WTC11 (cell line): ENCODE data around the gene CHD6. TPM values are rescaled to one million over a fixed set of nuclear protein-coding genes. Genes with fewer than 3 reads are reported as not detected.

Experiments used
- ATAC-seq: fragments of 200-7000 bp; cut with Tn5 transposase; 2 replicates; pipeline ENCODE4 v1.10.0; 2021; ENCODE audit warnings: mild to moderate bottlenecking, moderate library complexity
- CTCF ChIA-PET: fragments of 300-600 bp; sonication (Branson Sonifier 250); formaldehyde crosslinking; loops from one replicate; lab custom pipeline; 2021; ENCODE audit warnings: antibody characterized with exemption; lab: Charles Lee
- POLR2A ChIA-PET: fragments of 350-600 bp; sonication (Branson Sonifier 250); formaldehyde crosslinking; loops from one replicate; lab custom pipeline; 2021; ENCODE audit warnings: antibody characterized with exemption; lab: Charles Lee
- DNase-seq: peaks from one replicate; pipeline ENCODE4 v3.0.0; 2021; ENCODE audit warnings: low spot score
- H3K27ac Mint-ChIP-seq: 2 replicates; pipeline ENCODE4 v1.8.0; 2021; ENCODE audit warnings: mixed read lengths
- H3K27me3 Mint-ChIP-seq: 2 replicates; pipeline ENCODE4 v1.8.0; 2021; ENCODE audit warnings: low read depth, mild to moderate bottlenecking, moderate library complexity, mixed read lengths
- H3K36me3 Mint-ChIP-seq: 2 replicates; pipeline ENCODE4 v1.8.0; 2021; ENCODE audit warnings: mixed read lengths
- H3K4me1 Mint-ChIP-seq: 2 replicates; pipeline ENCODE4 v1.8.0; 2022; ENCODE audit warnings: mixed read lengths
- H3K4me3 Mint-ChIP-seq: 2 replicates; pipeline ENCODE4 v1.8.0; 2021; ENCODE audit warnings: mild to moderate bottlenecking, moderate library complexity, mixed read lengths
- H3K9me3 Mint-ChIP-seq: 2 replicates; pipeline ENCODE4 v1.8.0; 2021; ENCODE audit warnings: mixed read lengths
- ATF6 ChIP-seq: sonication (generic); formaldehyde crosslinking; IDR thresholded peaks from 2 replicates; pipeline ENCODE4 v1.8.1; 2023; ENCODE audit warnings: mild to moderate bottlenecking, missing genetic modification reagents
- CREB1 ChIP-seq: sonication (generic); formaldehyde crosslinking; IDR thresholded peaks from 2 replicates; pipeline ENCODE4 v1.8.0; 2023; ENCODE audit warnings: mild to moderate bottlenecking, missing genetic modification reagents
- ESRRA ChIP-seq: sonication (generic); formaldehyde crosslinking; IDR thresholded peaks from 2 replicates; pipeline ENCODE4 v1.8.1; 2022; ENCODE audit warnings: mild to moderate bottlenecking, missing genetic modification reagents, borderline replicate concordance
- FOXP1 ChIP-seq: sonication (generic); formaldehyde crosslinking; IDR thresholded peaks from 2 replicates; pipeline ENCODE4 v1.8.0; 2022; ENCODE audit warnings: missing genetic modification reagents, mild to moderate bottlenecking, moderate library complexity, borderline replicate concordance
- JAZF1 ChIP-seq: fragments of 250-450 bp; sonication (Bioruptor Pico); IDR thresholded peaks from 2 replicates; pipeline ENCODE4 v1.9.0; 2021; ENCODE audit warnings: moderate library complexity, mild to moderate bottlenecking, inconsistent platforms
- JUN ChIP-seq: sonication (generic); formaldehyde crosslinking; IDR thresholded peaks from 2 replicates; pipeline ENCODE4 v1.8.0; 2023; ENCODE audit warnings: mild to moderate bottlenecking, missing genetic modification reagents
- MXD4 ChIP-seq: fragments of 250-450 bp; sonication (Bioruptor Pico); IDR thresholded peaks from 2 replicates; pipeline ENCODE4 v1.8.0; 2021; ENCODE audit warnings: mild to moderate bottlenecking, moderate library complexity, borderline replicate concordance
- NR1H2 ChIP-seq: sonication (generic); formaldehyde crosslinking; IDR thresholded peaks from 2 replicates; pipeline ENCODE4 v1.9.0; 2021; ENCODE audit warnings: mild to moderate bottlenecking, moderate library complexity, missing genetic modification reagents
- RELA ChIP-seq: sonication (generic); formaldehyde crosslinking; IDR thresholded peaks from 2 replicates; pipeline ENCODE4 v1.8.1; 2022; ENCODE audit warnings: missing genetic modification reagents, mild to moderate bottlenecking, borderline replicate concordance
- SMAD4 ChIP-seq: sonication (generic); formaldehyde crosslinking; IDR thresholded peaks from 2 replicates; pipeline ENCODE4 v1.8.0; 2022; ENCODE audit warnings: mild to moderate bottlenecking, missing genetic modification reagents
- TP53 ChIP-seq: sonication (generic); formaldehyde crosslinking; IDR thresholded peaks from 2 replicates; pipeline ENCODE4 v1.8.1; 2023; ENCODE audit warnings: mild to moderate bottlenecking, missing genetic modification reagents
- ZNF416 ChIP-seq: fragments of 250-450 bp; sonication (Bioruptor Pico); IDR thresholded peaks from 2 replicates; pipeline ENCODE4 v1.9.0; 2021; ENCODE audit warnings: mild to moderate bottlenecking, inconsistent platforms
- ZNF671 ChIP-seq: fragments of 250-450 bp; sonication (Bioruptor Pico); IDR thresholded peaks from 2 replicates; pipeline ENCODE4 v1.8.0; 2021; ENCODE audit warnings: mild to moderate bottlenecking
- total RNA-seq: library from RNA; stranded (reverse); gene quantifications from 3 replicates; pipeline ENCODE4 v1.2.3, GENCODE V29; 2021
- TF ChIP-seq, protein P1 (sequence below): sonication (generic); formaldehyde crosslinking; IDR thresholded peaks from 2 replicates; pipeline ENCODE4 v1.8.1; 2023; ENCODE audit warnings: mild to moderate bottlenecking, missing genetic modification reagents, borderline replicate concordance
- TF ChIP-seq, protein P2 (sequence below): sonication (generic); formaldehyde crosslinking; IDR thresholded peaks from 2 replicates; pipeline ENCODE4 v1.8.1; 2022; ENCODE audit warnings: missing genetic modification reagents, borderline replicate concordance
- TF ChIP-seq, protein P3 (sequence below): sonication (generic); formaldehyde crosslinking; IDR thresholded peaks from 2 replicates; pipeline ENCODE4 v1.8.1; 2022; ENCODE audit warnings: low read depth, missing genetic modification reagents, borderline replicate concordance

Gene CHD6
- total RNA-seq, 1 experiment from 2014 or later, result 52.1 TPM

GRCh38 chr20:41617059-41617901, 897 bp downstream of the CHD6 start:
- DNase-seq, result peak; percentile 22
- Mint-ChIP-seq H3K9me3 (no peaks in the 10 kb centered on the region), H3K36me3 (no peaks in the 10 kb centered on the region), H3K4me3 (peak overlapping the region; percentile 94), H3K27me3 (no peaks in the 10 kb centered on the region), H3K27ac (peak overlapping the region; percentile 91), H3K4me1 (peaks cover 53% of the 10 kb centered on the region)
- POLR2A ChIA-PET, result interaction anchor here (1.4 to 2.0 kb wide), 2 partner anchors 54 to 75 kb away, joined by 4 to 13 read pairs; no protein-coding TSS in a partner anchor
- TF ChIP-seq ZNF416 (CRISPR knock-in tag) (no peak), ZNF671 (CRISPR knock-in tag) (no peak), SMAD4 (CRISPR knock-in tag) (no peak), CREB1 (CRISPR knock-in tag) (no peak), RELA (CRISPR knock-in tag) (no peak), NR1H2 (CRISPR knock-in tag) (no peak), TP53 (CRISPR knock-in tag) (no peak), FOXP1 (CRISPR knock-in tag) (no peak), MXD4 (CRISPR knock-in tag) (no peak), JUN (no peak), ATF6 (no peak), JAZF1 (CRISPR knock-in tag) (no peak), ESRRA (CRISPR knock-in tag) (no peak)
- TF ChIP-seq, protein P1, sequence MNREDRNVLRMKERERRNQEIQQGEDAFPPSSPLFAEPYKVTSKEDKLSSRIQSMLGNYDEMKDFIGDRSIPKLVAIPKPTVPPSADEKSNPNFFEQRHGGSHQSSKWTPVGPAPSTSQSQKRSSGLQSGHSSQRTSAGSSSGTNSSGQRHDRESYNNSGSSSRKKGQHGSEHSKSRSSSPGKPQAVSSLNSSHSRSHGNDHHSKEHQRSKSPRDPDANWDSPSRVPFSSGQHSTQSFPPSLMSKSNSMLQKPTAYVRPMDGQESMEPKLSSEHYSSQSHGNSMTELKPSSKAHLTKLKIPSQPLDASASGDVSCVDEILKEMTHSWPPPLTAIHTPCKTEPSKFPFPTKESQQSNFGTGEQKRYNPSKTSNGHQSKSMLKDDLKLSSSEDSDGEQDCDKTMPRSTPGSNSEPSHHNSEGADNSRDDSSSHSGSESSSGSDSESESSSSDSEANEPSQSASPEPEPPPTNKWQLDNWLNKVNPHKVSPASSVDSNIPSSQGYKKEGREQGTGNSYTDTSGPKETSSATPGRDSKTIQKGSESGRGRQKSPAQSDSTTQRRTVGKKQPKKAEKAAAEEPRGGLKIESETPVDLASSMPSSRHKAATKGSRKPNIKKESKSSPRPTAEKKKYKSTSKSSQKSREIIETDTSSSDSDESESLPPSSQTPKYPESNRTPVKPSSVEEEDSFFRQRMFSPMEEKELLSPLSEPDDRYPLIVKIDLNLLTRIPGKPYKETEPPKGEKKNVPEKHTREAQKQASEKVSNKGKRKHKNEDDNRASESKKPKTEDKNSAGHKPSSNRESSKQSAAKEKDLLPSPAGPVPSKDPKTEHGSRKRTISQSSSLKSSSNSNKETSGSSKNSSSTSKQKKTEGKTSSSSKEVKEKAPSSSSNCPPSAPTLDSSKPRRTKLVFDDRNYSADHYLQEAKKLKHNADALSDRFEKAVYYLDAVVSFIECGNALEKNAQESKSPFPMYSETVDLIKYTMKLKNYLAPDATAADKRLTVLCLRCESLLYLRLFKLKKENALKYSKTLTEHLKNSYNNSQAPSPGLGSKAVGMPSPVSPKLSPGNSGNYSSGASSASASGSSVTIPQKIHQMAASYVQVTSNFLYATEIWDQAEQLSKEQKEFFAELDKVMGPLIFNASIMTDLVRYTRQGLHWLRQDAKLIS (CRISPR knock-in tag), result no peak
- TF ChIP-seq, protein P2, sequence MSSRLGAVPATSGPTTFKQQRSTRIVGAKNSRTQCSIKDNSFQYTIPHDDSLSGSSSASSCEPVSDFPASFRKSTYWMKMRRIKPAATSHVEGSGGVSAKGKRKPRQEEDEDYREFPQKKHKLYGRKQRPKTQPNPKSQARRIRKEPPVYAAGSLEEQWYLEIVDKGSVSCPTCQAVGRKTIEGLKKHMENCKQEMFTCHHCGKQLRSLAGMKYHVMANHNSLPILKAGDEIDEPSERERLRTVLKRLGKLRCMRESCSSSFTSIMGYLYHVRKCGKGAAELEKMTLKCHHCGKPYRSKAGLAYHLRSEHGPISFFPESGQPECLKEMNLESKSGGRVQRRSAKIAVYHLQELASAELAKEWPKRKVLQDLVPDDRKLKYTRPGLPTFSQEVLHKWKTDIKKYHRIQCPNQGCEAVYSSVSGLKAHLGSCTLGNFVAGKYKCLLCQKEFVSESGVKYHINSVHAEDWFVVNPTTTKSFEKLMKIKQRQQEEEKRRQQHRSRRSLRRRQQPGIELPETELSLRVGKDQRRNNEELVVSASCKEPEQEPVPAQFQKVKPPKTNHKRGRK, result no peak
- TF ChIP-seq, protein P3, sequence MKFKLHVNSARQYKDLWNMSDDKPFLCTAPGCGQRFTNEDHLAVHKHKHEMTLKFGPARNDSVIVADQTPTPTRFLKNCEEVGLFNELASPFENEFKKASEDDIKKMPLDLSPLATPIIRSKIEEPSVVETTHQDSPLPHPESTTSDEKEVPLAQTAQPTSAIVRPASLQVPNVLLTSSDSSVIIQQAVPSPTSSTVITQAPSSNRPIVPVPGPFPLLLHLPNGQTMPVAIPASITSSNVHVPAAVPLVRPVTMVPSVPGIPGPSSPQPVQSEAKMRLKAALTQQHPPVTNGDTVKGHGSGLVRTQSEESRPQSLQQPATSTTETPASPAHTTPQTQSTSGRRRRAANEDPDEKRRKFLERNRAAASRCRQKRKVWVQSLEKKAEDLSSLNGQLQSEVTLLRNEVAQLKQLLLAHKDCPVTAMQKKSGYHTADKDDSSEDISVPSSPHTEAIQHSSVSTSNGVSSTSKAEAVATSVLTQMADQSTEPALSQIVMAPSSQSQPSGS (CRISPR knock-in tag), result no peak
- CTCF ChIA-PET, result interaction anchor here (1.4 to 2.2 kb wide), 2 partner anchors 75 to 81 kb away, joined by 6 to 12 read pairs; no protein-coding TSS in a partner anchor
- no peak for ATAC-seq
